ENCODE measurements around the gene ARL13B. TPM values are rescaled to one million over a fixed set of nuclear protein-coding genes. Genes with fewer than 3 reads are reported as not detected.

Gene ARL13B
- total and polyA plus RNA-seq, 10 of the 15 experiments (the other 5 are each of a cell fraction or from before 2014, with no cell fraction given), result 3.0 to 10.4 (median 7.9) TPM

DNA sequence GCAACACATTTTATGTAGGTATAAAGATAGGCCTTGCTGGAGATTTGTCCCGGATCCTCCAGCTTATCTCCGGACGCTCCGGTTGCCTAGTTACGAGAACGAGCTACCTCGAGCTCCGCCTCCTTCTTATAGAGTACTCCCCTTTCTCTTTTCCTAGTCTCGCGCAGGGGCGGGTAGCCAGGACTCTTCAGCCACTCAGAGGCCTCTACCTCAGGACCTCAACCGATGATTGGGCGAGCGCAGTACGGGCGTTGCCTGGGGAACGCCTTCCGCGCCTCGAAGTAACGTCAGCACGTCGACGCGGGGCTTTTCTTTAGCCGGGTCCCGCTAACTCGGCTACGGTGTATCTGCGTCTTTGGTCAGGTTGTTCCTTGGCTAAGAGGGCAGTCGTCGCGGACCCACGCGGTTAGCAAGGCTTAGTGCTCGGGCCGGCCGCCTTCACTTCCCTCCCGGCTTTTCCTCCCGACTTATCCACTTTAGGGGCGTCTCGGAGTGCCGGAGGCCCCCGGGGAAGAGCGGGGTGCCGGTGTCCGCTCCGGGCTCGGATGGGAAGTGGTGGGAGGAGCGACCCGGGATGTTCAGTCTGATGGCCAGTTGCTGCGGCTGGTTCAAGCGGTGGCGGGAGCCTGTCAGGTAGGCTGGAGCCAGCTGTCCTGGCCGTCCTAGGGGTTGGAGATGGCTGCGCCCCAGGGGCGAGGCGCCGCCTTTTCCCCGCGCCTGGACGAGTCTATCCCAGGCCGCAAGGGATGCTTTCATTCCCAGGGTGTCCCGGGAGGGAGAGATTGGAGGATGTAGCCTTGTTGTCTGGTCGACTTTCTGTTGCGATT, at the start of gene ARL13B (continued):
- TF ChIP-seq, protein P1, sequence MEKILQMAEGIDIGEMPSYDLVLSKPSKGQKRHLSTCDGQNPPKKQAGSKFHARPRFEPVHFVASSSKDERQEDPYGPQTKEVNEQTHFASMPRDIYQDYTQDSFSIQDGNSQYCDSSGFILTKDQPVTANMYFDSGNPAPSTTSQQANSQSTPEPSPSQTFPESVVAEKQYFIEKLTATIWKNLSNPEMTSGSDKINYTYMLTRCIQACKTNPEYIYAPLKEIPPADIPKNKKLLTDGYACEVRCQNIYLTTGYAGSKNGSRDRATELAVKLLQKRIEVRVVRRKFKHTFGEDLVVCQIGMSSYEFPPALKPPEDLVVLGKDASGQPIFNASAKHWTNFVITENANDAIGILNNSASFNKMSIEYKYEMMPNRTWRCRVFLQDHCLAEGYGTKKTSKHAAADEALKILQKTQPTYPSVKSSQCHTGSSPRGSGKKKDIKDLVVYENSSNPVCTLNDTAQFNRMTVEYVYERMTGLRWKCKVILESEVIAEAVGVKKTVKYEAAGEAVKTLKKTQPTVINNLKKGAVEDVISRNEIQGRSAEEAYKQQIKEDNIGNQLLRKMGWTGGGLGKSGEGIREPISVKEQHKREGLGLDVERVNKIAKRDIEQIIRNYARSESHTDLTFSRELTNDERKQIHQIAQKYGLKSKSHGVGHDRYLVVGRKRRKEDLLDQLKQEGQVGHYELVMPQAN (conservative IDR thresholded peaks at IDR 0.05), result no peak; the same call in none of the 2 replicates
- no peak; the same call in 1 of the 2 replicates for TF ChIP-seq YY1 (IDR thresholded peaks at IDR 0.05; ENCODE audit: low read depth, low read length)
- TF ChIP-seq ZNF274 (IDR thresholded peaks at IDR 0.05; ENCODE audit: insufficient read depth, insufficient read length), result no peak
- TF ChIP-seq RBBP5 (conservative IDR thresholded peaks at IDR 0.05), result no peak
- peak; percentile 90 for TF ChIP-seq CREM (IDR thresholded peaks at IDR 0.05; ENCODE audit: low read depth)
- TF ChIP-seq, protein P2, sequence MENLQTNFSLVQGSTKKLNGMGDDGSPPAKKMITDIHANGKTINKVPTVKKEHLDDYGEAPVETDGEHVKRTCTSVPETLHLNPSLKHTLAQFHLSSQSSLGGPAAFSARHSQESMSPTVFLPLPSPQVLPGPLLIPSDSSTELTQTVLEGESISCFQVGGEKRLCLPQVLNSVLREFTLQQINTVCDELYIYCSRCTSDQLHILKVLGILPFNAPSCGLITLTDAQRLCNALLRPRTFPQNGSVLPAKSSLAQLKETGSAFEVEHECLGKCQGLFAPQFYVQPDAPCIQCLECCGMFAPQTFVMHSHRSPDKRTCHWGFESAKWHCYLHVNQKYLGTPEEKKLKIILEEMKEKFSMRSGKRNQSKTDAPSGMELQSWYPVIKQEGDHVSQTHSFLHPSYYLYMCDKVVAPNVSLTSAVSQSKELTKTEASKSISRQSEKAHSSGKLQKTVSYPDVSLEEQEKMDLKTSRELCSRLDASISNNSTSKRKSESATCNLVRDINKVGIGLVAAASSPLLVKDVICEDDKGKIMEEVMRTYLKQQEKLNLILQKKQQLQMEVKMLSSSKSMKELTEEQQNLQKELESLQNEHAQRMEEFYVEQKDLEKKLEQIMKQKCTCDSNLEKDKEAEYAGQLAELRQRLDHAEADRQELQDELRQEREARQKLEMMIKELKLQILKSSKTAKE (IDR thresholded peaks at IDR 0.05; ENCODE audit: low read depth, poor library complexity, severe bottlenecking), result no peak
- no peak for TF ChIP-seq SMAD1 (IDR thresholded peaks at IDR 0.05; ENCODE audit: low read depth, partially characterized antibody)
